HepG2 (cell line): ENCODE results near the gene ALG14. TPM values are rescaled to one million over a fixed set of nuclear protein-coding genes. Genes with fewer than 3 reads are reported as not detected.
A peak's percentile ranks its signal among the peaks of the same experiment; 100 is the strongest.

ENCODE experiments used
- CENPT ChIP-seq: sonication (generic); formaldehyde crosslinking; IDR thresholded peaks from 2 replicates; pipeline ENCODE4 v1.8.0; 2022; ENCODE audit warnings: low read depth, mild to moderate bottlenecking, moderate library complexity, missing genetic modification reagents
- EEA1 ChIP-seq: sonication (generic); formaldehyde crosslinking; IDR thresholded peaks from 2 replicates; pipeline ENCODE4 v1.5.1; 2020; ENCODE audit warnings: mild to moderate bottlenecking, missing genetic modification reagents, borderline replicate concordance
- FOXA1 ChIP-seq, 2 experiments: fragments of 450-650 bp in 1 of 2; sonication (generic) in 1 of 2; formaldehyde crosslinking in 1 of 2; IDR thresholded peaks; 2 replicates each; pipeline versions ENCODE4 v1.4.0 to v1.6.1; 2016 to 2020; ENCODE audit warnings: missing genetic modification reagents in 1 of 2
- LCORL ChIP-seq, 2 experiments: fragments of 450-650 bp in 1 of 2; sonication (generic) in 1 of 2; formaldehyde crosslinking in 1 of 2; IDR thresholded peaks; 2 replicates each; pipeline versions ENCODE4 v1.5.0 to v1.6.1; 2017 to 2020; ENCODE audit warnings: antibody characterized with exemption in 1 of 2, missing genetic modification reagents in 1 of 2
- RARG ChIP-seq: sonication (generic); formaldehyde crosslinking; IDR thresholded peaks from 2 replicates; pipeline ENCODE4 v1.4.0; 2020; ENCODE audit warnings: low read depth, mild to moderate bottlenecking, missing genetic modification reagents
- REPIN1 ChIP-seq: sonication (generic); formaldehyde crosslinking; IDR thresholded peaks from 2 replicates; pipeline ENCODE4 v1.8.0; 2022; ENCODE audit warnings: missing genetic modification reagents, low read depth, mild to moderate bottlenecking, borderline replicate concordance
- REXO4 ChIP-seq: sonication (generic); formaldehyde crosslinking; IDR thresholded peaks from 2 replicates; pipeline ENCODE4 v1.8.0; 2022; ENCODE audit warnings: missing genetic modification reagents, mild to moderate bottlenecking, borderline replicate concordance
- STAG1 ChIP-seq: sonication (generic); formaldehyde crosslinking; IDR thresholded peaks from 2 replicates; pipeline ENCODE4 v1.4.0; 2020; ENCODE audit warnings: missing genetic modification reagents
- TCF7 ChIP-seq: sonication (generic); IDR thresholded peaks from 2 replicates; pipeline ENCODE4 v1.6.1; 2016; ENCODE audit warnings: antibody characterized with exemption, low read depth
- ZNF264 ChIP-seq: sonication (generic); formaldehyde crosslinking; IDR thresholded peaks from 2 replicates; pipeline ENCODE4 v1.4.0; 2020; ENCODE audit warnings: missing genetic modification reagents
- ZNF460 ChIP-seq: sonication (generic); formaldehyde crosslinking; IDR thresholded peaks from 2 replicates; pipeline ENCODE4 v1.5.1; 2020; ENCODE audit warnings: missing genetic modification reagents, mild to moderate bottlenecking, borderline replicate concordance
- ZNF468 ChIP-seq: sonication (generic); formaldehyde crosslinking; IDR thresholded peaks from 2 replicates; pipeline ENCODE4 v1.8.0; 2022; ENCODE audit warnings: mild to moderate bottlenecking, moderate library complexity, missing genetic modification reagents
- ZNF510 ChIP-seq: sonication (generic); formaldehyde crosslinking; IDR thresholded peaks from 2 replicates; pipeline ENCODE4 v1.4.0; 2020; ENCODE audit warnings: low read depth, mild to moderate bottlenecking, missing genetic modification reagents
- ZNF616 ChIP-seq: sonication (generic); formaldehyde crosslinking; IDR thresholded peaks from 2 replicates; pipeline ENCODE4 v1.5.0; 2020; ENCODE audit warnings: low read depth, mild to moderate bottlenecking, missing genetic modification reagents
- ZNF792 ChIP-seq: IDR thresholded peaks from 2 replicates; pipeline ENCODE4 v1.6.1; 2016
- polyA plus RNA-seq, 8 experiments: library from polyadenylated mRNA; depleted of rRNA in 3 of 8; stranded (reverse) in 7 of 8; unstranded in 1 of 8; fragments of >200 nt; fragmentation: Illumina TruSeq in 4 of 8; extraction: Trizol in 4 of 8; gene quantifications; 2 replicates each; pipeline versions ENCODE4 v1.2.1 to v1.2.3, GENCODE V29; 2011 to 2016; ENCODE audit warnings: low read depth in 4 of 8, missing spikeins in 1 of 8, mixed read lengths in 1 of 8; ENCODE audit not compliant: insufficient read depth in 1 of 8
- total RNA-seq, 5 experiments: library from RNA; depleted of rRNA; stranded (reverse); fragments of >200 nt; fragmentation: Illumina TruSeq; extraction: Trizol; gene quantifications; 2 replicates each; pipeline ENCODE4 v1.2.3, GENCODE V29; 2016; ENCODE audit warnings: low read depth in 1 of 5
- TF ChIP-seq, protein P1 (sequence below): sonication (generic); formaldehyde crosslinking; IDR thresholded peaks from 2 replicates; pipeline ENCODE4 v1.5.1; 2020; ENCODE audit warnings: missing genetic modification reagents, mild to moderate bottlenecking, borderline replicate concordance
- TF ChIP-seq, protein P2 (sequence below): fragments of 450-650 bp; IDR thresholded peaks from 2 replicates; pipeline ENCODE4 v1.6.1; 2017
- TF ChIP-seq, protein P3 (sequence below): sonication (generic); formaldehyde crosslinking; IDR thresholded peaks from 2 replicates; pipeline ENCODE4 v1.4.0; 2020; ENCODE audit warnings: missing genetic modification reagents, borderline replicate concordance
- TF ChIP-seq, protein P4 (sequence below): sonication (generic); formaldehyde crosslinking; IDR thresholded peaks from 2 replicates; pipeline ENCODE4 v1.5.1; 2020; ENCODE audit warnings: mild to moderate bottlenecking, missing genetic modification reagents, borderline replicate concordance

Gene ALG14
- total and polyA plus RNA-seq, 2 of the 13 experiments (the other 11 are each of a cell fraction or from before 2014, with no cell fraction given) = 4.5 to 12.7 TPM

DNA sequence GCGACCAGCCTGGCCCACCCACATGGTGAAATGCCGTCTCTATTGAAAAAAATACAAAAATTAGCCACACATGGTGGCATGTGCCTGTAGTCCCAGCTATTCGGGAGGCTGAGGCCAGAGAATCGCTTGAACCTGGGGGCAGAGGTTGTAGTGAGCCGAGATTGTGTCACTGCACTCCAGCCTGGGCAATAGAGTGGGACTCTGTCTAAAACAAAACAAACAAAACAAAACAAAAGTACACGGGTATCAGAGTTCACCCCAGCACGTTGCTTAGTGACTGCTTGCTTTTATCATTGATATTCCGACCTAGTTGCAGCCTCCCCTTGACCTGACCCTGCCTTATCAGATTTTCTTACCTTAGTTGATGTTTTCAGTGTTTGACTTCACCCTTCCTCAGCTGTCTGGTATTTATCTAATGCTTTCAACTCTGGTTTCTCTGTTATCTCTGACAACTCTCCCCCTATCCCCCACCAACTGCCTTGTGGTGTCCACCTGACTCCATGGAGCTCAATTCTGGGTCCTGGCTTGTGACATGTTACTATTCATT, 49.5 kb upstream of the ALG14 start (continued):
- no peak for TF ChIP-seq CENPT (CRISPR knock-in tag)
- peak; percentile 41; the same call in 1 of the 2 replicates for TF ChIP-seq FOXA1 (IDR thresholded peaks at IDR 0.05)
- TF ChIP-seq FOXA1 (CRISPR knock-in tag; IDR thresholded peaks at IDR 0.05) = peak; percentile 84
- TF ChIP-seq LCORL (IDR thresholded peaks at IDR 0.05) = peak; percentile 16; the same call in 1 of the 2 replicates
- TF ChIP-seq LCORL (CRISPR knock-in tag; IDR thresholded peaks at IDR 0.05) = peak; percentile 89
- TF ChIP-seq, protein P1, sequence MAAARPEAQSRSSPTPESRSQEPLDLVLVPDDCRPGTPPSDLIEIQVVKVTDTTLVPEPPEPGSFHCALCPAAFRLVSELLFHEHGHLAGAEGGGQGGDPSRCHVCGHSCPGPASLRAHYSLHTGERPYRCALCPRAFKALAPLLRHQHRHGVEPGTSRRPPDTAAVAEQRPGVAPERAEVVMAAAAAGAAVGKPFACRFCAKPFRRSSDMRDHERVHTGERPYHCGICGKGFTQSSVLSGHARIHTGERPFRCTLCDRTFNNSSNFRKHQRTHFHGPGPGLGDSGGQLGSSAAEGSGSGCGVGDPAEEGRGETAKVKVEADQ = no peak
- TF ChIP-seq, protein P2, sequence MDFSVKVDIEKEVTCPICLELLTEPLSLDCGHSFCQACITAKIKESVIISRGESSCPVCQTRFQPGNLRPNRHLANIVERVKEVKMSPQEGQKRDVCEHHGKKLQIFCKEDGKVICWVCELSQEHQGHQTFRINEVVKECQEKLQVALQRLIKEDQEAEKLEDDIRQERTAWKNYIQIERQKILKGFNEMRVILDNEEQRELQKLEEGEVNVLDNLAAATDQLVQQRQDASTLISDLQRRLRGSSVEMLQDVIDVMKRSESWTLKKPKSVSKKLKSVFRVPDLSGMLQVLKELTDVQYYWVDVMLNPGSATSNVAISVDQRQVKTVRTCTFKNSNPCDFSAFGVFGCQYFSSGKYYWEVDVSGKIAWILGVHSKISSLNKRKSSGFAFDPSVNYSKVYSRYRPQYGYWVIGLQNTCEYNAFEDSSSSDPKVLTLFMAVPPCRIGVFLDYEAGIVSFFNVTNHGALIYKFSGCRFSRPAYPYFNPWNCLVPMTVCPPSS = no peak
- no peak for TF ChIP-seq ZNF616 (CRISPR knock-in tag)
- no peak for TF ChIP-seq REXO4
- no peak for TF ChIP-seq ZNF510 (CRISPR knock-in tag)
- peak; percentile 79 for TF ChIP-seq REPIN1
- TF ChIP-seq, protein P3, sequence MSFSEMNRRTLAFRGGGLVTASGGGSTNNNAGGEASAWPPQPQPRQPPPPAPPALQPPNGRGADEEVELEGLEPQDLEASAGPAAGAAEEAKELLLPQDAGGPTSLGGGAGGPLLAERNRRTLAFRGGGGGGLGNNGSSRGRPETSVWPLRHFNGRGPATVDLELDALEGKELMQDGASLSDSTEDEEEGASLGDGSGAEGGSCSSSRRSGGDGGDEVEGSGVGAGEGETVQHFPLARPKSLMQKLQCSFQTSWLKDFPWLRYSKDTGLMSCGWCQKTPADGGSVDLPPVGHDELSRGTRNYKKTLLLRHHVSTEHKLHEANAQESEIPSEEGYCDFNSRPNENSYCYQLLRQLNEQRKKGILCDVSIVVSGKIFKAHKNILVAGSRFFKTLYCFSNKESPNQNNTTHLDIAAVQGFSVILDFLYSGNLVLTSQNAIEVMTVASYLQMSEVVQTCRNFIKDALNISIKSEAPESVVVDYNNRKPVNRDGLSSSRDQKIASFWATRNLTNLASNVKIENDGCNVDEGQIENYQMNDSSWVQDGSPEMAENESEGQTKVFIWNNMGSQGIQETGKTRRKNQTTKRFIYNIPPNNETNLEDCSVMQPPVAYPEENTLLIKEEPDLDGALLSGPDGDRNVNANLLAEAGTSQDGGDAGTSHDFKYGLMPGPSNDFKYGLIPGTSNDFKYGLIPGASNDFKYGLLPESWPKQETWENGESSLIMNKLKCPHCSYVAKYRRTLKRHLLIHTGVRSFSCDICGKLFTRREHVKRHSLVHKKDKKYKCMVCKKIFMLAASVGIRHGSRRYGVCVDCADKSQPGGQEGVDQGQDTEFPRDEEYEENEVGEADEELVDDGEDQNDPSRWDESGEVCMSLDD (CRISPR knock-in tag) = no peak
- no peak; the same call in 1 of the 2 replicates for TF ChIP-seq ZNF792 (CRISPR knock-in tag)
- no peak for TF ChIP-seq STAG1 (CRISPR knock-in tag)
- TF ChIP-seq ZNF468 = no peak
- TF ChIP-seq, protein P4, sequence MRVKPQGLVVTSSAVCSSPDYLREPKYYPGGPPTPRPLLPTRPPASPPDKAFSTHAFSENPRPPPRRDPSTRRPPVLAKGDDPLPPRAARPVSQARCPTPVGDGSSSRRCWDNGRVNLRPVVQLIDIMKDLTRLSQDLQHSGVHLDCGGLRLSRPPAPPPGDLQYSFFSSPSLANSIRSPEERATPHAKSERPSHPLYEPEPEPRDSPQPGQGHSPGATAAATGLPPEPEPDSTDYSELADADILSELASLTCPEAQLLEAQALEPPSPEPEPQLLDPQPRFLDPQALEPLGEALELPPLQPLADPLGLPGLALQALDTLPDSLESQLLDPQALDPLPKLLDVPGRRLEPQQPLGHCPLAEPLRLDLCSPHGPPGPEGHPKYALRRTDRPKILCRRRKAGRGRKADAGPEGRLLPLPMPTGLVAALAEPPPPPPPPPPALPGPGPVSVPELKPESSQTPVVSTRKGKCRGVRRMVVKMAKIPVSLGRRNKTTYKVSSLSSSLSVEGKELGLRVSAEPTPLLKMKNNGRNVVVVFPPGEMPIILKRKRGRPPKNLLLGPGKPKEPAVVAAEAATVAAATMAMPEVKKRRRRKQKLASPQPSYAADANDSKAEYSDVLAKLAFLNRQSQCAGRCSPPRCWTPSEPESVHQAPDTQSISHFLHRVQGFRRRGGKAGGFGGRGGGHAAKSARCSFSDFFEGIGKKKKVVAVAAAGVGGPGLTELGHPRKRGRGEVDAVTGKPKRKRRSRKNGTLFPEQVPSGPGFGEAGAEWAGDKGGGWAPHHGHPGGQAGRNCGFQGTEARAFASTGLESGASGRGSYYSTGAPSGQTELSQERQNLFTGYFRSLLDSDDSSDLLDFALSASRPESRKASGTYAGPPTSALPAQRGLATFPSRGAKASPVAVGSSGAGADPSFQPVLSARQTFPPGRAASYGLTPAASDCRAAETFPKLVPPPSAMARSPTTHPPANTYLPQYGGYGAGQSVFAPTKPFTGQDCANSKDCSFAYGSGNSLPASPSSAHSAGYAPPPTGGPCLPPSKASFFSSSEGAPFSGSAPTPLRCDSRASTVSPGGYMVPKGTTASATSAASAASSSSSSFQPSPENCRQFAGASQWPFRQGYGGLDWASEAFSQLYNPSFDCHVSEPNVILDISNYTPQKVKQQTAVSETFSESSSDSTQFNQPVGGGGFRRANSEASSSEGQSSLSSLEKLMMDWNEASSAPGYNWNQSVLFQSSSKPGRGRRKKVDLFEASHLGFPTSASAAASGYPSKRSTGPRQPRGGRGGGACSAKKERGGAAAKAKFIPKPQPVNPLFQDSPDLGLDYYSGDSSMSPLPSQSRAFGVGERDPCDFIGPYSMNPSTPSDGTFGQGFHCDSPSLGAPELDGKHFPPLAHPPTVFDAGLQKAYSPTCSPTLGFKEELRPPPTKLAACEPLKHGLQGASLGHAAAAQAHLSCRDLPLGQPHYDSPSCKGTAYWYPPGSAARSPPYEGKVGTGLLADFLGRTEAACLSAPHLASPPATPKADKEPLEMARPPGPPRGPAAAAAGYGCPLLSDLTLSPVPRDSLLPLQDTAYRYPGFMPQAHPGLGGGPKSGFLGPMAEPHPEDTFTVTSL (CRISPR knock-in tag) = peak; percentile 97
- TF ChIP-seq TCF7 = peak; percentile 96
- peak; percentile 54; the same call in 1 of the 2 replicates for TF ChIP-seq ZNF264 (CRISPR knock-in tag)
- no peak for TF ChIP-seq EEA1 (CRISPR knock-in tag)
- TF ChIP-seq RARG (CRISPR knock-in tag) = no peak
- TF ChIP-seq ZNF460 (CRISPR knock-in tag) = peak; percentile 98
